Glomerular visceral epithelial cell (primary cell): Measurements from ENCODE around the gene TMPRSS9.
"Not testable (repeated sequence)": the region's sequence is repeated elsewhere in the genome, so short reads cannot be mapped to it uniquely, and the experiment has no call there.

Experiments used
- DNase-seq: peaks from one replicate; pipeline ENCODE4 v3.0.0-alpha.2; 2016; ENCODE audit errors: extremely low spot score

Gene TMPRSS9

DNA sequence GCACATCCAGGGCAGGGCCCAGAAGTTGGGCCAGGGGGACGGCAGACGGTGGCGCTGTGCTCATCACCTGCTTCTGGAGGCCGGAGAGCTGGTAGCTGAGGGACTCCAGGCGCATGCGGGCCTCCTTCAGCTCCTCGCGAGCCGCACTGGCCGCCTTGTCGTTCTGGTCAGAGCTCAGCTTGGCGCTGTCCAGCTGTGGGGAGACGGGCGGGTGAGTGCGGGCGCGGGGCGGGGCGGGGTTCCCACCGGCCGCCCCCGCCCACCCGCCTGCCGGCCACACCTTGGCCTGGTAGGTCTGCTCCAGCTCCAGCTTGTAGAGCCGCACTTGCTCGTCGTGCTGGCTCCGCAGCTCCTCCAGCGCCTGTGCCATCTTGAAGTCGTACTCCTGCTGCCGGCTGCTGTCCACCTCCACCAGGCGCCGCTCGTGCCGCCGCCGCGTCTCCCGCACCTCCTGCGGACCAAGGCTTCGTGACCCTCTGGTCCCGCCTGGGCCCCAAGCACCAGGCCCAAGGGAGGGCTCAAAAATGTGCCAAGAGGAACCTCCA, 74.7 kb downstream of the TMPRSS9 start:
- DNase-seq = no peak

DNA sequence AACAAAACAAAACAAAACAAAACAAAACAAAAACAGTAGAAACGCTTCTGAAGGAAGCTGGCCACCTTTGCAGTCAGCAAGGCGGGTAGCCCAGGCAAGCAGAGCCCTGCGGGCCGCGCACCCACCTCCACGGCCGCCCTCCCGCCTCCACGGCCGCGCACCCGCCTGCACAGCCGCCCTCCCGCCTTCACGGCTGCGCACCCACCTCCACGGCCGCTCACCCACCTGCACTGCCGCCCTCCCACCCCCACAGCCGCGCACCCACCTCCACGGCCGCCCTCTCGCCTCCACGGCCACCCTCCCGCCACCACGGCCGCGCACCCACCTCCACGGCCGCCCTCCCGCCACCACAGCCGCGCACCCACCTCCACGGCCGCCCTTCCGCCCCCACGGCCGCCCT, 76.3 kb downstream of the TMPRSS9 start:
- DNase-seq = no peak

DNA sequence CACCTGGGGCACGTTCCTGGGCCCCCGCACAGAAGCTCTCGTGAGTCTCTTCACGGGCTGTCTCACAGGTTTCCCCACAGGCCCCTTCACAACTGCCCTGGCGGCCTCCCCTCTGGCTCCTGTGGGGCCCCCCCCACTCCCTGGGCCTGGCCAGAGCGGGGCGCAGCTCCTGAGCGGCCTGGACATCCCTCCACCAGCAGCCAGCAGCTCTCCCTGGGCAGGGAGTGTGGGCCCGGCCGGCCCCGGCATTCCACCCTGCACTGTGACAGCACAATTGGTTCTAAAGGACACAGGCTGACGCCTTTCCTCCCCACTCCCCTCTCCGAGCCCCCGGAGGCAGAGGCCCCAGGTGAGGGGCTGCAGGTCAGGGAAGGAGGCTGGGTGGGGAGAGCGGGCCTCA, 76.9 kb downstream of the TMPRSS9 start:
- no peak for DNase-seq

DNA sequence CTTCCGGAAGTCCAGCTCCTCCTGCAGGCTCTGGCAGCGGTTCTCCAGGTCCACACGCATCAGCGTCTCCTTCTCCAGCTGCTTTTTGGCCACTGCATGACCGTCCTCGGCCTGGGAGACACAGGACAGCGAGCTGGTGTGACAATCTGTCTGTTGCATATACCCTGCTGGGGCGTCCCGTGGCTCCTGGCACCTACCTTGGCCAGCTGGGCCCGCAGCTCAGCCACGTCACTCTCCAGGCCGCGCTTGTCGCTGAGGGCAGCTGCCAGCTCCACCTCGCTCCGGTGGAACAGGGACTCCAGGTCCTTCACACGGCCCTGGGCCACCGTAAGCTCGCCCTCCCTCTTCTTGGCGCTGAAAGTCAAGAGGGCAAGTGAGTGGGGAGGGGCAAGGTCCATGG, 78.1 kb downstream of the TMPRSS9 start:
- DNase-seq = no peak

DNA sequence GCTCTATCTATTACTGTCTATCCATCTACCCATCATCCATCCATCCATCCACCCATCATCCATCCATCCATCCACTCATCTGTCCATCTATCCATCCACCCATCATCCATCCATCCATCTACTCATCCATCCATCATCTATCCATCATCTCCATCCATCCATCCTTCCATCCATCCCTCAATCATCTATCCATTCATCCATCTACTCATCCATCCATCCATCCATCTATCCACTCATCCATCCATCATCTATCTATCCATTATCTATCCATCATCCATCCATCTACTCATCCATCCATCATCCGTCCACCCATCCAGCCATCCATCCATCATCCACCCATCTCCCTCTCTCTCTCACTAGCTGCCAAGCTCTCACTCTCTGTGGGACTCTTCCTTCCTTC, 80.5 kb downstream of the TMPRSS9 start:
- no peak for DNase-seq

DNA sequence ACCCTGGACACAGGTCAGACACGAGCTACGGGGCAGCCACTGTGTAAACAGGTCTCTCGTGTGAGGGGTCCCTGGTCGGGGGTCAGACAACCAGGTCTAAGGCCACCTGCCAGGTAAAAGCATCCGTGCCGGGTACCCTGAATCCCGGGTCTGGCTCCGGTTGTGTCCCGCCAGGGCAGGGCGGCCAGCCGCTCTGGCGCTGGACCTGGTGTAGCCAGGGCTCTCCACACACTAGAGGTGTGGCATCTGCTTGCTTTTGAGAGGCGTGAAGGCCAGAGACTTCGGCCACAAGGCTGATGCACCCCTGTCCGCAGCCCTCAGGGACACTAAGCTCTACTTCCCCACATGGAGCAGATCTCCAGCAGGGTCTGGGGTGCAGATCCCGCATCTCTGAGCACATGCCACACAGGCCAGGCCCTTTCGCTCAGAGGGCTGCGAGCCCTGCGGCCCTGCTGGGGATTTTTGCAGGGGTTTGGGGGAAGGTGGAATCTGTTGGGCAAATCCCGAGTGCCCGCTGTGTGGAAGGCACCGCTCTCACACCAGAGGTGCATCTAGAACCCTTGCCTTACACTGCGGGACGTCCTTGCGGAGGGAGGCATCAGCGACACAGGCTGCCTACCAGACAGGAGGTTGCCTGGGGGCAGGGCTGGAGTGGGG, 81.2 kb downstream of the TMPRSS9 start:
- DNase-seq = no peak

DNA sequence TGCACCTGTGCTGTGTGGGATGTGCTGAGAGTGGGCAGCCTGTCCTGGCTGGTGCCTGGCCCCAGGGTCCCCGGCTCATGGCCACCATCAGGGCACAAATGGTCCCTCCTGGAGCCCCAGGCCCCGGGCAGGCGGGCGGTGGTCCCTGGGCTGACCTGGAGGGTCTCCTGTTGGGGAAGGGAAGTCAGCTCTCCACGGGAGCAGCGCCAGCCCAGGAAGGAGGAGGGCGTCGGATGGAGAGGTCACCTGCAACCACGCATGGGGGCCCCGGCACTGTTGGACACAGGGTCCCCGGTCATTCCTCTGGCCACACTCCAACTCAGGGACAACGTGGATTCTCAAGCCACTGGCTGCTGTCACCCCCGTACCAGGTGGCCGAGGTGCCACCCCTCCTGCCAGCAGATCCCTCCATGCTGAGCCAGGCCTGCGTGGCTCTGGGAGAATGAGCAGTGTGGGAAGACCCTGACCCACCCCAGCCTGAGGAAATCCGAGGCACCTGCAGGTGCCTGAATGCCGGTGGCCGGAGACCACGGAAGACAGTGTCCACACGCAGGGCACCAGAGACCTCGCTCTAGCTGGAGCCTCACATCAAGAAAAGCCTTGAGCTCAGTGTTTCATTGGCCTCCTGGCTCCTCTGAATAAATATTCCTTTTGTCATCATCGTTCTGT, 83.2 kb downstream of the TMPRSS9 start:
- no peak for DNase-seq

DNA sequence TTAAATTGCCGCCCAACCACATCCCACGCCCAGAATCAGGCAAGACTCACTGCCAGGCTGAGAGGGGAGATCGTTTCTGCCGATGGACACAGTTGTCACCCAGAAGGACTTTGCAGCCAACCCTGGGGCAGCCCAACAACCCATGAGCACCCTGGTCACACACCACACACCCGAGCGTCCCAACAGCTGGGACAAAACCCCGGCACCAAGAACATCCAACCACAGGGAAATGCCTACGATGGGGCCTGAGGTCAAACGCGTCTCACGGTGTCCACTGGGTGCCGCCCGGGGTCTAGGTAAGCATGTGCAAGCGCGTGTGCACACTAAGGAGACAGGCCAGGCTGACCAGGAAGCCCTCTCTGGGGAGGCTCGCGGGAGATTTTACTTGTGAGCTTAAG, 83.7 kb downstream of the TMPRSS9 start:
- no peak for DNase-seq

DNA sequence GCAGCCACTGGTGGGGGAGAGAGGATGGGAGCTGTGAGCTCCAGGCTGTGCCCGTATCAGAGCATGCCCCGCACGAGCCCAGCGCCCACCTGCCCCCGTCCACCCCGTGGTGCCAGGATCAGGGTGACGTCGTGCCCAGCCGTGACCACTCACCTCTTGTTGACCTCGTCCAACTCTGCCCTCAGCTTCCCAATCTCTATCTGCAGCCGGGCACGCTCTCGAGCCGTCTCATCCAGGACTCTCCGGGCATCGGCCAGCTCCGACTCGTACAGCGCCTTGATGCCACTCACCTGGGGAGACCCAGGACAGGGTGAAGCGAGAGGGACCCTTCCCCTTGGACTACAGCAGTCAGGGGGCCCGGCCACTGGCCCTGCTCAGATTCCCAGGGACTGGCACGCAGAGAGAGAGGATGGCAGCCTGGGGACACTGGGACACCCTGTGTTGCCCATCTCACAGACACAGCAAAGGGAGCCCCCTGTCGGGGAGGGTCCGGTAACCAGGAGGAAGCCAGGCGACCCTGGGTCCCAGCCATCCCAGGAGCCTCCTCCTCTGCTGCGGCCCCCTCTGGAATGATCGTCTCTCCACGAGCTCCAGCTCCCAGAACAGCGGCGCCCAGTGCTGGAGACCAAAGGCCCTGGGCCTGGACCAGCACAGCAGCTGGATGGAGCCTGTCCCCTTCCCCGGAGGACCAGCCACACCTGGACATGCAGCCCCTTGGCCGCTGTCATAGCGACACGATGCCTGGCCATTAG, 84.4 kb downstream of the TMPRSS9 start:
- no peak for DNase-seq

DNA sequence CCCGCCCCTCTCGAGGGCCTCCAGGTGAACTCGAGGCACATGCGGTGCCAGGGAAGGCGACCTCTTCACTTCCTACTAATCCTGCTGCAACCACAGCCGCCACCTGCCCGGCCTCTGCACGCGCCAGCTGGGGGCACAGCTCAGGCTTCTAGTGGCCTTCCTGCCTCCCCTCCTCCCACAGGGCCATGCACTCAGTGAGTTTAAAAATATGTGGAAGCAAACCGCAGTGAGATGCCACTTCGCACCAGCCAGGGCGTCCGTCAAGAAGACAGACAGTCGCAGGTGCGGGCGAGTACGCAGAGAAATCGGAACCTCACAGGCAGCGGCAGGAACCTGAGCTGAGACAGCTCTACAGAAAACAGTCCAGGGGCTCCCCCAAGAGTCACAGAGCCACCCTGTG, 86.3 kb downstream of the TMPRSS9 start:
- DNase-seq = no peak

DNA sequence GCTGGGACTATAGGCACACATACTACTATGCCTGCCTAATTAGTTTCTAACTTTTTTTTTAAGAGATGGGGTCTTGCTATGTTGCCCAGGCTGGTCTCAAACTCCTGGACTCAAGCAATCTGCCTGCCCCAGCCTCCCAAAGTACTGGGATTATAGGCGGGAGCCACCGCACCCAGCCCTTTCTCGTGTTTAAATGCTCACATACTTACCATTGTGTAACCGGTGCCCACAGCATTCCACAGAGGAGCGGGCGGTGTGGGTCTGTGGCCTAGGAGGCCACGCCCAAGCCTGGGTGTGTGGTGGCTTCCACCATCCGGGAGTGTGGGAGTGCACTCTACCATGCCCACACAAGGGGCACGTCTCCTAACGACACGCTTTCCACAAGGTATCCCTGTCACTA, 89.0 kb downstream of the TMPRSS9 start:
- DNase-seq = peak; percentile 21

DNA sequence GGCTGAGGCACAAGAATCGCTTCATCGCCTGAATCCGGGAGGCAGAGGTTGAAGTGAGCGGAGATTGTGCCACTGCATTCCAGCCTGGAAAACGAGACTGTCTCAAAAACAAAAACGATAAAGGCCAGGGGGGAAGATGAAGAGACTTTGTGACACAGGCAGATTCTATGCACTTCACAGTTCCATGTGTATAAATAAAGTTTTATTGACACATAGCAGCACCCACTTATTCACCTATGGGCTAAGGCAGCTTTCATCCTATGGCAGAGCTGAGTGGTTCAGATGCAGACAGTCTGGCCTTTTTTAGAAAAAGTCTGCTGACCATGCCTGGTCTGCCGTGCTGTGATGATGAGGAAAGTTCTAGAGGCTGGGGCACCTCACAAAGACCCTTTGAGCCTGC, 91.1 kb downstream of the TMPRSS9 start:
- DNase-seq = no peak

DNA sequence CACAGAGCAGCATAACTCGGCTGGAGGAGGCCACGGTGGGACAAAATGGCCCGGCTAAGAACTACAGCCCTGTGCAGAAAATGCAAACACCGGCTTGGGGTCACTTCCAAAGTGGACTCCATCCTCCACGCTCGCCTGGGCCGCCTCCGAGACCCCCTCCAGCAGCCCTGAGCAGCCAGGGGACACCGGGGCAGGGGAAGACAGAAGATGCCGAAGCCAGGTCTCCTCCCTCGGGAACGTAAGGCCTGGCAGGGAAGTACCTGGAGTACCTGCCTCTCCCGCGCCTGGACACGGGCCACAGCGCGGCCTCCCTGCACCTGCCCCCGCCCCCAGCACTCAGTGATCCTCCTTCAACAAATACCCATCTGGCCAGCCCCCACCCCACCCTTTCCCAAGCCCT, 91.7 kb downstream of the TMPRSS9 start:
- no peak for DNase-seq

DNA sequence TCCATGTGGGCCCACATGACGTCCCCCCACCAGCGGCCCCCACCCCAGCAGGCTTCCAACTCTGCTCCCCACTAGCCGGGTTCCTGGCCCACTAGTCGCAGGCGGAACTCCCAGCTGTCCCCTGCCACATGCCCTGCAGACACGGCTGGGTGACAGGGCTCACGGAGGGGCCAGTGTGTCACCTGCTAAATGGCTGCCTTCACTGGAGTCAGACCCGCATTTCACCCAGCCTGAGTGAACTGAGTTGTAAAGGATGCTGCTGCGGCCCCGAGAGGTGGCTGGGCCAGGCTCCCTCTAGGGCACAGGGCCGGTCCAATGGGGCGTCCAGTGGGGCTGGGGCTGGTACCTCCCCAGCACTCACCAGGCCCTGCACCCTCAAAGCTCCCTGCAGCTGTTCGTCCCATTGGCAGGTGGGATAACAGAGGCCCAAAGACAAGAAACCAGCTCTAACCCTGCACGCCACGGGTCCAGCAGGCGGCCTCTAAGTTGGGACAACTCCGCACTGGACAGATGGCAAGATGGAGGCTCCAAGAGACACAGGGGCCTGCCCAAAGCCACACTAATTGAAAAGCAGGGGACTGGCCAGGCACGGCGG, 93.5 kb downstream of the TMPRSS9 start:
- DNase-seq = no peak

DNA sequence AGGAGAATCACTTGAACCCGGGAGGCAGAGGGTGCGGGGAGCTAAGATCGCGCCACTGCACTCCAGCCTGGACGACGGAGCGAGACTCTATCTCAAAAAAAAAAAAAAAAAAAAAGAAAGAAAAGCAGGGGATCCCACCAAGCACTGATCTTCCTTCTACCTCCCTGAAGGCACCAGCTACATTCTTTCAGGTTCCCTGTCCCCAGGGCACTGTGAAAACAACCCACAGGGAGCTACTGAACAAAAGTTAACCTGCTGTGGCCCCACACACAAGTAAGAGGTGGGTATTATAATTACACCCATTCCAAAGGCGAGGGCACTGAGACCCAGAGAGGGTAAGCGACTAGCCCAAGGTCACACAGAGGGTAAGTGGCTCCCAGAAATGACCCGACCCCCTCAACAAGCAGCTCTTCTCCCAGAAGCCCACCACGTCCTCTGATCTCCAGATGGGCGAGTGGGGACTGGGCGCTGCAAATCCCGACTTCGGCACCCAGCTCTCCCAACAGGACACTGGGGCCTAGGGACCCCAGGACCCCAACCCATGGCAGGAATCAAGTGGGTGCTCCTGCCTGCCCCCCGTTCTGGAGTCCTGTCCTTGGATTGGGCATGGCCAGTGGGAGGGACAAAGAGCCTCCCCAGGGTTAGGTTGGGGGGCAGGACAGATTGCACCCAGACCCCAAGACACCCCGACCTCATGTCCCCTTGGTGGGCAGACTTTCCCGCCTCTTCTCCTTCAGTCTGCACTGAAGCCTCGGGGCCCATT, 94.3 kb downstream of the TMPRSS9 start:
- DNase-seq = no peak

DNA sequence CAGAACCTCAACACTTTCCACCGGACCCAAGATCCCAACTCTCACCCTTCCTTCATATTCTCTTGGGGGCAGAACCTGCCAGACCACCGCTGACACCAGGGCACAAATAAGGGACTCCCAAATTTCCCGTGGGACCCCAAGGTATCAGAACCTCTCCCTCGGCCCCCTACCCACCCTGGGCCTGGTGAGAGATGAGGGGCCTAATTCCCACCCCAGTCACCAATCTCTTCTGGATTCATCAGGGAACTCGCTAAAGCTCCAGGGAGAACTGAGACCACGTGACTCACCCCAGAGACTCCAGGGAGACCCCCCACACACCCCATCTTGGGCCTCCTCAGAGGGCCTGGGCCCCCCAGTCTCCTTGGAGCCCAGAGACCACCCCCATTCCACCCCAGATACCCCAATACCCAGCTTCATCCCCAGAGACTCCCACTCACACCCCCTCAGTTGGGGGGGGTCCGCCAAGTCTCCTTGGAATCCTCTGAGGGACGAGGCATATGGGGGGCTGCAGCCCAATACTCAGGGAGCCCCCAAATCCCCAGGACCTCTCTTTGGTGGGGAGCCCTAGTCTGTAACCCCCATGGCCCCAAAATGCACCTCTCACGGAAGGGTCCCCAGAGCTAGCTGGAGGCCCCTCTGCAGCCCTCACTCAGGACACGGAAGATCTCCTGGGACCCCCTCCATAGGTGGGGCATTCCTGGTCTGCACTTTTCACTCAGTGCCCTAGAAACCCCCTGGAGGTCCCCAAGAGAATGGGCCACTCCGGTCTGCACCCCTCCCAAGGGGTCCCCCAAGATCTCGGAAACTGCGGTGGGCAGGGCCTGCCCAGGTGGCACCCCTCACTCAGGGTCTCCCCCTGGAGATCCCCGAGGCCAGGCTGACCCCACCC, 95.1 kb downstream of the TMPRSS9 start:
- DNase-seq = no peak

DNA sequence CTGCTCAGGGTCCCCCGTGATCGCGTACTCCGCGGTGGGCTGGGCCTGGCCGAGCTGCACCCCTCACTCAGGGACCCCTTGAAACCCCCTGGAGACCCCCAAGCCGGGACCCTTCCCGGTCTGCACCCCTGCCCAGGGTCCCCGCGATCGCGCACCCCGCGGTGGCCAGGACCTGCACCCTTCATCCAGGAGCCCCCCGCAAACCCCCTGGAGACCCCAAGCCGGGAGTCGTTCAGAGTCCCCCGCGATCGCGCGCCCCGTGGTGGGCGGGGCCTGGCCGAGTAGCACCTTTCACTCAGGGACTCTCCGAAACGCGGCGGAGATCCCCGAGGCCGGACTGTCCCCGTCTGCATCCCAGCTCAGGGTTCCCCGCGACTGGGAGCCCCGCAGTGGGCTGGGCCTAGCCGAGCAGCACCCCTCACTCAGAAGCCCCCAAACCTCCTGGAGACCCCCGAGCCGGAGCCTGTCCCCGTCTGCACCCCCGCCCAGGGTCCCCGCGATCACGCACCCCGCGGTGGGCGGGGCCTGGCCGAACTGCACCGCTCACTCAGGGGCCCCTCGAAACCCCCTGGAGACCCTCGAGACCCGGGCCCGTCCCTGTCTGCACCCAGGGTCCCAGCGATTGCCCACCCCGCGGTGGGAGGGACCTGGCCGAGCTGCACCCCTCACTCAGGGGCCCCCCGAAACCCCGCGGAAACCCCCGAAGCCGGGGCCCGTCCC, 95.9 kb downstream of the TMPRSS9 start:
- DNase-seq = peak; percentile 23

DNA sequence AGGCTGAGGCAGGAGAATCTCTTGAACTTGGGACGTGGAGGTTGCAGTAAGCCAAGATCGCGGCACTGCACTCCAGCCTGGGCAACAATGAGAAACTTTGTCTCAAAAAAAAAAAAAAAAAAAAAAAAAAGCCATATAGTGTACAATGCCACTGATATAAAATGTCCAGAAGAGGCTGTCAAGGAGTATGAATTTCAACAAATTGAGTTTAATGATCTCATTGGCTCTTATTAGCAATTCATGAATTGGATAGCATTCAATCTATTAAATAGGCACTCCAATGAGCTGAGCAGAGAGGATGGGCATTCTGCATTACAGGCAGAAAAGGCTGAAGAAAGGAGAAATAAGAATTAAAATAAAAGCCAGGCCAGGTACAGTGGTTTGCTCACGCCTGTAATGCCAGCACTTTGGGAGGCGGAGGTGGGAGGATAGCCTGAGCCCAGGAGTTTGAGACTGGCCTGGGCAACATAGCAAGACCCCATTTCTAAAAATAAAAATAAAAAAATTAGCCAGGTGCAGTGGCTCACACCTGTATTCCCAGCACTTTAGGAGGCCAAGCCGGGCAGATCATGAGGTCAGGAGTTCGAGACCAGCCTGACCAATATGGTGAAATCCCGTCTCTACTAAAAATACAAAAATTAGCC, 97.5 kb downstream of the TMPRSS9 start:
- DNase-seq = no peak

DNA sequence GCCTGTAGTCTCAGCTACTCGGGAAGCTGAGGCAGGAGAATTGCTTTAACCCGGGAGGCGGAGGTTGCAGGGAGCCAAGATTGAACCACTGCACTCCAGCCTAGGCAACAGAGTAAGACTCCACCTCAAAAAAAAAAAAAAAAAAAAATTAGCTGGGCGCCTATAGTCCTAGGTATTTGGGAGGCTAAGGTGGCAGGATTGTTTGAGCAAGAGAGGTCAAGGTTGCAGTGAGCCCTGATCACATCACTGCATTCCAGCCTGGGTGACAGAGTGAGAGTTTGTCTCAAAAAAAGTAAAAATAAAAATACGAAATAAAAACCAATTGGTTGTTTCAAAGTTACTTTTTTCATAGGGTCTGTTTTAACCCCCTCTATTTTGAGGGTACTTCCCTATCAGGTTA, 98.0 kb downstream of the TMPRSS9 start:
- no peak for DNase-seq

DNA sequence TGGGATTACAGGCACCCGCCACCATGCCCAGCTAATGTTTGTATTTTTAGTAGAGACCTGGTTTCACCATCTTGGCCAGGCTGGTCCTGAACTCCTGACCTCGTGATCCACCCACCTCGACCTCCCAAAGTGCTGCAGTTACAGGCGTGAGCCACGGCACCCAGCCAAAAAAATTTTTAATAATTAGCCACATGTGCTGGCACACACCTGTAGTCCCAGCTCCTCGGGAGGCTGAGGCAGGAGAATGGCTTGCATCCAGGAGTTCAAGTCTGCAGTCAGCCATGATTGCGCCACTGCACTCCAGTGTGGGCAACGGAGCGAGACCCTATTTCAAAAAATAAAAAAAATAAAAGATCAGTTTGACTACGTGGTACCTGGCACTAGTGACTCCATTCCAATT, 98.7 kb downstream of the TMPRSS9 start:
- not testable (repeated sequence) for DNase-seq
